Activated CD8-positive, alpha-beta memory T cell treated with anti-CD3 and anti-CD28 coated beads, Interleukin-2, amount 50 U/mL, for 4 hours (primary cell): ENCODE results near the gene CDS1.
"Not testable (repeated sequence)": the region's sequence is repeated elsewhere in the genome, so short reads cannot be mapped to it uniquely, and the experiment has no call there.

ENCODE experiments used
- DNase-seq: peaks from one replicate; pipeline ENCODE4 v3.0.0-alpha.2; 2020

CDS1 gene

GRCh38 chr4:84677995-84678394, 95.1 kb downstream of the CDS1 start:
- no peak for DNase-seq

GRCh38 chr4:84678976-84679744, 96.2 kb downstream of the CDS1 start:
- no peak for DNase-seq

- DNase-seq, result no peak
These were observed 98.0 kb downstream of the CDS1 start for GRCh38 chr4:84680956-84681355.

GRCh38 chr4:84681486-84682274, 98.8 kb downstream of the CDS1 start:
- no peak for DNase-seq

GRCh38 chr4:84682661-84683060, 99.7 kb downstream of the CDS1 start:
- not testable (repeated sequence) for DNase-seq

GRCh38 chr4:84683064-84683850, 100.3 kb downstream of the CDS1 start:
- no peak for DNase-seq

GRCh38 chr4:84684361-84684760, 101.4 kb downstream of the CDS1 start:
- DNase-seq, result no peak

GRCh38 chr4:84685105-84685504, 102.2 kb downstream of the CDS1 start:
- no peak for DNase-seq

- no peak for DNase-seq
These were observed 105.7 kb downstream of the CDS1 start for GRCh38 chr4:84688605-84689004.

GRCh38 chr4:84689197-84689596, 106.3 kb downstream of the CDS1 start:
- DNase-seq, result no peak

GRCh38 chr4:84690481-84690880, 107.6 kb downstream of the CDS1 start:
- DNase-seq, result no peak

GRCh38 chr4:84691170-84691691, 108.3 kb downstream of the CDS1 start:
- DNase-seq, result no peak

- no peak for DNase-seq
These were observed 108.9 kb downstream of the CDS1 start for GRCh38 chr4:84691800-84692199.

- DNase-seq, result no peak
These were observed 114.2 kb downstream of the CDS1 start for GRCh38 chr4:84697159-84697558.

GRCh38 chr4:84697615-84698201, 114.8 kb downstream of the CDS1 start:
- DNase-seq, result no peak

- no peak for DNase-seq
These were observed 116.2 kb downstream of the CDS1 start for GRCh38 chr4:84699001-84699671.
